ENCODE measurements around the gene PLIN3. TPM values are rescaled to one million over a fixed set of nuclear protein-coding genes. Genes with fewer than 3 reads are reported as not detected.

The PLIN3 gene
- total and polyA plus RNA-seq, 2 donors (not counting 3 experiments of a cell fraction or from before 2014, with no cell fraction given), result 76.8 to 88.9 TPM

GRCh38 chr19:4844348-4845179 lies 22.9 kb downstream of the PLIN3 start:
- Histone ChIP-seq H3K27ac (ENCODE audit: insufficient read depth, low read depth, low read length) (no peak overlapping the region), H3K27me3 (ENCODE audit: control insufficient read depth in 2 of 2, insufficient read depth in 2 of 2, low read length in 2 of 2) (no peaks in the 10 kb centered on the region), H3K4me1 (ENCODE audit: control insufficient read depth, extremely low read depth, insufficient read depth, low read length) (no peaks in the 10 kb centered on the region), H2AFZ (ENCODE audit: low read depth, low read length) (no peak overlapping the region), H4K20me1 (replicated peaks; ENCODE audit: control insufficient read depth, extremely low read depth, insufficient read depth, low read length) (no peaks in the 10 kb centered on the region), H3K4me2 (ENCODE audit: insufficient read depth, low read length) (no peak overlapping the region), H3K9ac (replicated peaks; ENCODE audit: extremely low read depth, insufficient read depth, low read length) (no peak overlapping the region), H3K4me3 (replicated peaks in 1 of 3; ENCODE audit: insufficient read depth in 1 of 3, low read depth in 1 of 3, low read length in 3 of 3) (no peak overlapping the region), H3K79me2 (ENCODE audit: control insufficient read depth, insufficient read depth, low read length) (no peaks in the 10 kb centered on the region), H3K36me3 (ENCODE audit: control insufficient read depth in 2 of 2, extremely low read depth in 1 of 2, insufficient read depth in 2 of 2, low read length in 2 of 2) (peaks cover 8 to 32% of the 10 kb centered on the region in 2 experiments), H3K9me1 (replicated peaks; ENCODE audit: control insufficient read depth, extremely low read depth, insufficient read depth, low read length) (no peaks in the 10 kb centered on the region), H3K9me3 (replicated peaks; ENCODE audit: control insufficient read depth, insufficient read depth, low read length) (no peaks in the 10 kb centered on the region)
- dilution Hi-C loops (cut with MboI; ENCODE audit: extremely low pct_ligation_motif_present, low sequenced_read_pairs), result no loop called here
- ChIA-PET CTCF (interaction anchor here (0.5 to 7.0 kb wide), 6 partner anchors 20 to 67 kb away, joined by 3 to 59 read pairs (median 4); no protein-coding TSS in a partner anchor), POLR2A (no interaction called here)
- FAIRE-seq (no peak), DNase-seq (ENCODE audit: low read depth, low spot score) (no peak)
- TF ChIP-seq GATA2 (IDR thresholded peaks at IDR 0.05; ENCODE audit: insufficient read depth, insufficient read length, low read depth, low read length), result no peak
- TF ChIP-seq FOS (IDR thresholded peaks at IDR 0.05; ENCODE audit: borderline replicate concordance, insufficient read depth, low read length), result no peak
- TF ChIP-seq EZH2 (IDR thresholded peaks at IDR 0.05; ENCODE audit: borderline replicate concordance, low read depth, low read length, severe bottlenecking), result no peak
- TF ChIP-seq MAX (IDR thresholded peaks at IDR 0.05; ENCODE audit: insufficient read depth, insufficient read length), result no peak
- intact Hi-C loops (cut with micrococcal nuclease), result no loop called here
- BruUV-seq (replicated peaks), result no TSS peak

- BruUV-seq (replicated peaks), result no TSS peak
- Histone ChIP-seq H3K9ac (replicated peaks; ENCODE audit: extremely low read depth, insufficient read depth, low read length) (no peak overlapping the region), H3K79me2 (ENCODE audit: control insufficient read depth, insufficient read depth, low read length) (no peaks in the 10 kb centered on the region), H3K4me1 (ENCODE audit: control insufficient read depth, extremely low read depth, insufficient read depth, low read length) (no peaks in the 10 kb centered on the region), H3K36me3 (ENCODE audit: control insufficient read depth in 2 of 2, extremely low read depth in 1 of 2, insufficient read depth in 2 of 2, low read length in 2 of 2) (peaks cover 9 to 33% of the 10 kb centered on the region in 2 experiments), H2AFZ (ENCODE audit: low read depth, low read length) (no peak overlapping the region), H3K27me3 (ENCODE audit: control insufficient read depth in 2 of 2, insufficient read depth in 2 of 2, low read length in 2 of 2) (no peaks in the 10 kb centered on the region), H3K9me1 (replicated peaks; ENCODE audit: control insufficient read depth, extremely low read depth, insufficient read depth, low read length) (no peaks in the 10 kb centered on the region), H3K9me3 (replicated peaks; ENCODE audit: control insufficient read depth, insufficient read depth, low read length) (no peaks in the 10 kb centered on the region), H4K20me1 (replicated peaks; ENCODE audit: control insufficient read depth, extremely low read depth, insufficient read depth, low read length) (no peaks in the 10 kb centered on the region), H3K4me2 (ENCODE audit: insufficient read depth, low read length) (no peak overlapping the region), H3K27ac (ENCODE audit: insufficient read depth, low read depth, low read length) (no peak overlapping the region), H3K4me3 (replicated peaks in 1 of 3; ENCODE audit: insufficient read depth in 1 of 3, low read depth in 1 of 3, low read length in 3 of 3) (no peak overlapping the region)
- ChIA-PET CTCF (interaction anchor here (1.1 to 7.0 kb wide), 2 partner anchors 8 to 33 kb away, joined by 6 to 59 read pairs; no protein-coding TSS in a partner anchor), POLR2A (no interaction called here)
- no peak for TF ChIP-seq EZH2 (IDR thresholded peaks at IDR 0.05; ENCODE audit: borderline replicate concordance, low read depth, low read length, severe bottlenecking)
- TF ChIP-seq FOS (IDR thresholded peaks at IDR 0.05; ENCODE audit: borderline replicate concordance, insufficient read depth, low read length), result no peak
- TF ChIP-seq CTCF (IDR thresholded peaks at IDR 0.05; ENCODE audit: extremely low read depth in 1 of 2, insufficient read depth in 1 of 2, low read depth in 1 of 2, low read length in 2 of 2), result no peak
- TF ChIP-seq JUN (IDR thresholded peaks at IDR 0.05; ENCODE audit: borderline replicate concordance, insufficient read depth, insufficient read length, low read depth), result no peak
- TF ChIP-seq MAX (IDR thresholded peaks at IDR 0.05; ENCODE audit: insufficient read depth, insufficient read length), result no peak
- no peak for TF ChIP-seq MYC (IDR thresholded peaks at IDR 0.05; ENCODE audit: low read depth, low read length)
- FAIRE-seq, result no peak
- intact Hi-C loops (cut with micrococcal nuclease) (no loop called here), dilution Hi-C loops (cut with MboI; ENCODE audit: extremely low pct_ligation_motif_present, low sequenced_read_pairs) (no loop called here)
- no peak for DNase-seq (ENCODE audit: low read depth, low spot score)
Measured at GRCh38 chr19:4843647-4843965, 23.9 kb downstream of the PLIN3 start.
